Activated T-cell treated with anti-CD3 and anti-CD28 coated beads, Interleukin-2, amount 50 U/mL, for 48 hours (primary cell): ENCODE measurements around the gene KDM5B.
"Not testable (repeated sequence)": the region's sequence is repeated elsewhere in the genome, so short reads cannot be mapped to it uniquely, and the experiment has no call there.

Source experiments
- DNase-seq, 2 experiments: peaks; one replicate each; pipeline ENCODE4 v3.0.0-alpha.2; 2020

The KDM5B gene

GRCh38 chr1:202791077-202791747, 17.0 kb downstream of the KDM5B start:
- DNase-seq, result no peak

DNA sequence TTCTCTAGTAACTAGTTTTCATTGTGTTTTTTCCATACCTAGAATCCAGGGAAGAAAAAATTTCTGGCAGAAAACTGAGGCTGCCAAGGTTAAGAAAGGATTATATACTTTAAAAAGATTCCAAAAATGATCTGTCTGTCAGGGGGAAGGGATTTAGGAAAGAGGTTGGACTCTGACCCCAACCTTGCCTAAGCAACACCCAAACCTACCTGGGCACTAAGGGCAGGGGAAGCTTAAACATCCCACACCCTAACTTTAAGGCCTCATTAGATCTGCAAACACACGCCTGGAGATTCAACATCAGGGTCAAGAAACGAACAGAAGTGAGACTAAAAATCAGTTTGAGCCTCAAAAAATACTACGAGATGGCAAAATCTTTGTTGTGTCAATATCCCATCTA, 19.4 kb downstream of the KDM5B start:
- no peak for DNase-seq

GRCh38 chr1:202786804-202787203, 21.4 kb downstream of the KDM5B start:
- no peak for DNase-seq

DNA sequence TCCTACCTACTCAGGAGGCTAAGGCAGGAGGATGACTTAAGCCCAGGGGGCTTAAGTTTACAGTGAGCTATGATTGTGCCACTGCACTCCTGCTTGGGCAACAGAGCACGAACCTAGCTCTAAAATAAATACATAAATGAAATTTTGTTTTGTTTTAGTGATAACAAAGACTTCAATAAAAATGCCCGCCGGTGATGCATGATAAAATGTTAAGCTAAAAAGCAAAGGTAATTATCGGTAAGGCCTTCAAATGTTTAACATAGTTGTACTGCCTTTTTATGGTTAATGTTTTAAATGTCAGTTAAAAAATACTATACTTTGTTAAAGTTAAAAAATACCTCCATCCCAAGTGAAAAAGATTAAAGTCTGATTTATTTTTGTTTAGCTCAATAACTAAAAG, 27.0 kb downstream of the KDM5B start:
- no peak for DNase-seq

DNA sequence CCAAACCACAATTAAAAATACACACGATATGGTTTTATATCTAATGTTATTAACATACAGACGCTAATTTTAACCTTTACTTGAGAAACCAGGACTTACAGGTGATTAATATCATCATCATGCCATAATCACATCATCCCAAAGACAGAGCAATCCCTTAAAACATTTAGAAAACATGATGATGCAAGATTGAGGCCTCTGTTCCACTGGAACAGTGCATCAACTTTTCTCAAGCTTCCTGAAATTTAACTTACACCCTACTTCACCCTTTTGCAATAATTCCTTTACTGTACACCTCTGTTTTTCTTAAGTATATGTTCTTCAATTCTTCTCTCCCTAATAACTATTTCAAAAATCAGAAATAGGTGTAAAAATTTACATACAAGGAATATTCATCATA, 38.1 kb downstream of the KDM5B start:
- DNase-seq, result no peak

GRCh38 chr1:202765721-202766120, 42.5 kb downstream of the KDM5B start:
- DNase-seq, result no peak

- no peak for DNase-seq
Measured at GRCh38 chr1:202762019-202762418, 46.2 kb downstream of the KDM5B start.

GRCh38 chr1:202760589-202760988, 47.6 kb downstream of the KDM5B start:
- no peak for DNase-seq

GRCh38 chr1:202756391-202756790, 51.8 kb downstream of the KDM5B start:
- DNase-seq, result no peak

DNA sequence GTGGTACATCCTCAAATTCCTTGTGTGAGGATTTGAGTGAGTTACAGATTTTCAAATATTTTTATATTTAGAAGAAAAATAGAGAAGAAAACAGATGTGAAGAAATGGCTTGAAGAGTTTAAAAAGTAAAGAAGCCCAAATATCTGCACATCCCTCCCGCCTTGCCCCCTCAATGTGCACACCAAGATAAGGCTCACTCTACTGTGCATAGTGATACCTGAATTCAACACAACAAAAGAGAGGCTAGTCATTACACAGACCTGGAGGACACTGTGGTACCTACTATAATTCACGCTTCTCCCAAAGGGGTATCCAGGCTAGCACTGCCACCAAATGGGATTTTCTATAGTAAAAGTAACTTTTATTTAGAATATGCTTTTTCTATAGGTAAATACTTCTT, 53.9 kb downstream of the KDM5B start:
- no peak for DNase-seq

DNA sequence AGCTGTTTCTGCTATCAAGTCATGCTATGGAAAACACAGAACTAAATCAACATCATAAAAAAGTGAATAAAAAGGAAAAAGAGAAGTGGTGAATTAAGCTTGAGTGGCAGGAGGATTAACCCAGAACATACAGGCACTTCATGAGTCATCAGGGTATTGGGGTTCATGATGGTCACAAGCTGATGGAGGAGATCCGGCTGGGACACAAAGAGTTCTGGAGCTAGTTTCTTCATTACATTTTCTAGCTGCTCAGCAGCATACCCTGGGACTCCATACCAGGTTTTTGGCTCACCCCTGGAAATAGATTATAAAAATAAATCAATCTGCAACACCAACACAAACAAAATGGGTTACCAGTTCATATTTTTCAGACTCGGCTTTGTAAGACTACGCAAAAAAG, 55.4 kb downstream of the KDM5B start:
- no peak for DNase-seq

DNA sequence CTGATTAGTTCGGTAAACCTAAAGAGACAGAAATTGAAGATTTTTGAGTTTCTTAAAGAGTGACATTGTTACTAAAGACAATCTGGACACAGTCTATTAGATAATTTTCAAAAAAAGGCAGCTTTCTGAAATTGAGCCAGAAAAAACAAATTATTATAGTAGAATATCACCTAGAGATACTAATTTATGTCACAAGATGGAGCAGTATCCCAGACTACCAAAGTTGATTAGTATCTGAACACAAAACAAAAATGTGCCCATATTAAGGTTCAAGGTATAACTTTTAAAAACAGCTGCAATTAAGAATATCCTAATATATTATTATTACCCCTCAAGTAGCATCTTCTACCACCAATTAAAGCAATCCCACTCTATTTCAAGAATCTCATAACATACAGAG, 57.5 kb downstream of the KDM5B start:
- DNase-seq, result no peak

- DNase-seq, result no peak
Measured at GRCh38 chr1:202750024-202750423, 58.2 kb downstream of the KDM5B start.

DNA sequence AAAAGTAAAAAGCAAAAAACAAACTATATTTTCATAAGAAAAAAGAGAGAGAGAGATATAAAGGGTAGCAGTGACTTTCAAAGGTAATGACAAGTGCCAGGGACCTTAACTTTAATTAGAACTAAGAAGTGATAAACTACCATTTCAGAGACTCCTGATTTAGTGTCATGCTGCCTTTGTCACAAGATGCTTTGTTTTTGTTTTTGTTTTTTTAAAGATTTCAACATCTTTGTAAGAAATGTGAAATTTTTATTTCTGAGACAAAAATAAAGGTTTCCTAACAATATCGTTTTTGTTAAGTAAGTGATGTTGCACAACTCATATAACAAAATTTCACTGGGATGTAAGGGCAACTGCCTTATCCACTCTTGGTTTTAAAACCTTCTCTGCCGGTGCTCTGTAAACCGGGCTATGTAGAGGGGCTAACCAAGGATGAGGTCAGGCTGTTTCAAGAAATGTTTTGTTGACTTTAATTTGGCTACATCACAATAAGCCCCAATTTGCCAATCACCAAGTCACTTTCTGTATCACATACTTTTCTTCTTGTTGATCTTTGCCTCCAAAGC, 62.8 kb downstream of the KDM5B start:
- DNase-seq, result no peak

GRCh38 chr1:202744770-202745169, 63.5 kb downstream of the KDM5B start:
- not testable (repeated sequence) for DNase-seq

GRCh38 chr1:202742496-202742895, 65.7 kb downstream of the KDM5B start:
- DNase-seq, result no peak

- no peak for DNase-seq
Measured at GRCh38 chr1:202733251-202733650, 75.0 kb downstream of the KDM5B start.

GRCh38 chr1:202728951-202729350, 79.3 kb downstream of the KDM5B start:
- no peak for DNase-seq

DNA sequence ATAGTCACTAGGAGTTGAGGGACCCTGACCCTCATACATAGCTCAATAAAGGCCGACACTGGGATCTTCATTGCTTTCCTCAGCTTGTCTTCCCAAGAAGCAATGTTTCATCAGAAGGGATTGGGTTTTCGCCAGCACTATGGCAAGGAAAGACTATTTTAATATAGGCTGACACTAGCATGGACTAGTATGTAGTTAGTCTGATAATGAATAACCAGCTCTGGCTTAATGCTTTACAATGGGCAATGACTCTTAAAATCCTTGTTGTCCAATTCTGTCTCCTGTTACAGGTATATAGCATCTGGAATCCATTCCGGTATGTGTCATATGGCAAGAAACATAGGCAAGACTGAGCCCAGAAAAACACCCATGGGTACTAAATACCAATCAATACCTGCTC, 82.7 kb downstream of the KDM5B start:
- no peak for DNase-seq

DNA sequence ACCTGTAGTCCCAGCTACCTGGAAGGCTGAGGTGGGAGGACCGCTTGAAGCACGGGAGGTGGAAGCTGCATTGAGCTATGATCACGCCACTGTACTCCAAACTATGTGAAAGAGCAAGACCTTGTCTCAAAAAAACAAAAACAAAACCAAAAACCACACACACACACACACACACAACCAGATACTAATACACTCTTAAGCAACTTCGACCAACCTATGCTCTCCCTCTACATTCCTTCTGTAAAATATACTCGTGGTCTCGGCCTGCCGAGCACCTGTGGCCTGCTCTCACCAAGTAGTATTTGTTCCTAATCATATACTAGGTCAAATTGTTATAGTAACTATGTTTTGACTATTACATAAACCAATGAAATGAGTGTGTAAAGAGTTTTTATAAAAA, 84.5 kb downstream of the KDM5B start:
- no peak for DNase-seq

- not testable (repeated sequence) for DNase-seq
Measured at GRCh38 chr1:202723046-202723445, 85.2 kb downstream of the KDM5B start.

GRCh38 chr1:202716654-202717053, 91.6 kb downstream of the KDM5B start:
- no peak for DNase-seq

DNA sequence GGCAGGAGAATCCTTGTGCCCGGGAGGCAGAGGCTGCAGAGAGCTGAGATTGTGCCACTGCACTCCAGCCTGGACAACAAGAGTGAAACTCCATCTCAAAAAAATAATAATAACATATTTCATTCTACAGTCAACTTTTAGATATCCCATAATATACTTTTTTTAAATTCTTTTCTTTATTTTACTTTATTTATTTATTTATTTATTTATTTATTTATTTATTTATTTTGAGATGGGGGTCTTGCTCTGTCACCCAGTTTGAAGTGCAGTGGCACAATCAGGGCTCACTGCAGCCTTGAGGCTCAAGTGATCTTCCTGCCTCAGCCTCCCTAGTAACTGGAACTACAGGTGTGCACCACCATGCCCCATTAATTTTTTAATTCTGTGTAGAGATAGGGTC, 94.0 kb downstream of the KDM5B start:
- not testable (repeated sequence) for DNase-seq

- no peak for DNase-seq
Measured at GRCh38 chr1:202713110-202713509, 95.1 kb downstream of the KDM5B start.

- DNase-seq, result no peak
Measured at GRCh38 chr1:202711949-202712635, 96.1 kb downstream of the KDM5B start.
